ENCODE measurements around the gene MRPS35.

DNA sequence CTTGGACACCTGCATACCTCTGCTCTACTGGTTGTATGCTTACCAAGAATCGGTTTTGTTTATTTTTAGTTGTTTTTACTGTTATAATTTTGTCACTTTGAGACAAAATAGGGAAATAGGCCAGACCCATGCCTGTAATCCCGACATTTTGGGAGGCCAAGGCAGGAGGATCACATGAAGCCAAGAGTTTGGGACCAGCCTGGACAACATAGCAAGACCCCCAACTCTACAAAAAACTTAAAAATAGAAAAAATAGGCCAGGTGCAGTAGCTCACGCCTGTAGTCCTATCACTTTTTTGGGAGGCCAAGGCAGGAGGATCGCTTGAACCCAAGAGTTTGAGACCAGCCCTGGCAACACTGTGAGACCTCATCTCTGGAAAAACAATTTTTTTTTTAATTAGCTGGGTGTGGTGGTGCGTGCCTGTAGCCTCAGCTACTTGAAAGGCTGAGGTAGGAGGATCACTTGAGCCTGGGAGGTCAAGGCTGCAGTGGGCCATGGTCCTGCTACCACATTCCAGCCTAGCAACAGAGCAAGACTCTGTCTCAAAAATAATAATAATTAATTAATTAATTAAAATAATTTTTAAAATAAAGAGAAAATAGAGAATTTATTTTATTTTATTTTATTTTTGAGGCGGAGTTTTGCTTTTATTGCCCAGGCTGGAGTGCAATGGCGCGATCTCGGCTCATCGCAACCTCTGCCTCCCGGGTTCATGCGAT, 1.3 kb upstream of the MRPS35 start:
- TF ChIP-seq, protein P1, sequence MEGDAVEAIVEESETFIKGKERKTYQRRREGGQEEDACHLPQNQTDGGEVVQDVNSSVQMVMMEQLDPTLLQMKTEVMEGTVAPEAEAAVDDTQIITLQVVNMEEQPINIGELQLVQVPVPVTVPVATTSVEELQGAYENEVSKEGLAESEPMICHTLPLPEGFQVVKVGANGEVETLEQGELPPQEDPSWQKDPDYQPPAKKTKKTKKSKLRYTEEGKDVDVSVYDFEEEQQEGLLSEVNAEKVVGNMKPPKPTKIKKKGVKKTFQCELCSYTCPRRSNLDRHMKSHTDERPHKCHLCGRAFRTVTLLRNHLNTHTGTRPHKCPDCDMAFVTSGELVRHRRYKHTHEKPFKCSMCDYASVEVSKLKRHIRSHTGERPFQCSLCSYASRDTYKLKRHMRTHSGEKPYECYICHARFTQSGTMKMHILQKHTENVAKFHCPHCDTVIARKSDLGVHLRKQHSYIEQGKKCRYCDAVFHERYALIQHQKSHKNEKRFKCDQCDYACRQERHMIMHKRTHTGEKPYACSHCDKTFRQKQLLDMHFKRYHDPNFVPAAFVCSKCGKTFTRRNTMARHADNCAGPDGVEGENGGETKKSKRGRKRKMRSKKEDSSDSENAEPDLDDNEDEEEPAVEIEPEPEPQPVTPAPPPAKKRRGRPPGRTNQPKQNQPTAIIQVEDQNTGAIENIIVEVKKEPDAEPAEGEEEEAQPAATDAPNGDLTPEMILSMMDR (conservative IDR thresholded peaks at IDR 0.05; ENCODE audit: low read depth, low read length), result no peak
- TF ChIP-seq EZH2 (IDR thresholded peaks at IDR 0.05; ENCODE audit: low read length, unreplicated experiment), result no peak
